ENCODE results near the gene CHPT1. TPM values are rescaled to one million over a fixed set of nuclear protein-coding genes. Genes with fewer than 3 reads are reported as not detected.

Gene CHPT1
- total and polyA plus RNA-seq, 2 of the 13 experiments (the other 11 are each of a cell fraction or from before 2014, with no cell fraction given) = 117 to 178 TPM

DNA sequence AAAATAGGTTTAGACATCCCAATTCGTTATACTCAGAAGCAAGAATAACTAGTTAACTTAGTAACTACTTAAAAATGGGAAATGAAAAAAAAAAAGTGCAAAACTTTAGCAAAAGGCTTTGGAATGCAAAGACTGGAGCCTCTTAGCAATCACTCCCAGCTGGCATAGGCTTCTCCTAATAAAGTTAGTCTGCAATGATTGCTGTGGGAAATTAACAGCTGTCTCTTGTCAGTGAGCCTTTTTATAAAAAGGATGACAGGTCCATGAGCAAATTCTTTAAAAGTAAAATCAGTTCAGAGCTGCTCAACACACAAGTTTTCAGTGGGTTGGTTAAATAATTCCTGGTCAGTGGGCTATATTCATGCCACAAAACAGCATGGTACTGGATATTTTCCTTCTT, 49.2 kb downstream of the CHPT1 start:
- H3K4me2 ChIP-seq (ENCODE audit: low read depth, low read length) = no peak overlapping the region
- WGBS (ENCODE audit: low lambda C conversion rate) = 94% methylated on average over 1 of the region's 1 CpG
- no peak for DNase-seq (ENCODE audit: low spot score)
- ChIA-PET CTCF (ENCODE audit: low intra/inter-chr PET ratio, low total read pairs) (no interaction called here), POLR2A (interaction anchor here (0.9 kb wide), 1 partner anchor 131 kb away, joined by 3 read pairs; no protein-coding TSS in a partner anchor)
- intact Hi-C loops (cut with micrococcal nuclease; ENCODE audit: unreplicated experiment) = no loop called here
- no peak overlapping the region for H3K4me3 ChIP-seq (replicated peaks in 1 of 3; ENCODE audit: insufficient read depth in 1 of 3, low read depth in 2 of 3, low read length in 3 of 3)
- TF ChIP-seq ZNF10 (CRISPR knock-in tag; IDR thresholded peaks at IDR 0.05; ENCODE audit: borderline replicate concordance, low read depth) = no peak
- no peak for TF ChIP-seq ETV5 (CRISPR knock-in tag; IDR thresholded peaks at IDR 0.05; ENCODE audit: borderline replicate concordance)
- no peak for TF ChIP-seq SRSF1 (optimal IDR thresholded peaks at IDR 0.05; ENCODE audit: low read depth, low read length)
- TF ChIP-seq ZNF550 (CRISPR knock-in tag; IDR thresholded peaks at IDR 0.05; ENCODE audit: borderline replicate concordance) = no peak
- no peak for TF ChIP-seq CENPBD1 (CRISPR knock-in tag; IDR thresholded peaks at IDR 0.05; ENCODE audit: borderline replicate concordance, low read depth)
- no peak for TF ChIP-seq ZNF816 (CRISPR knock-in tag; IDR thresholded peaks at IDR 0.05; ENCODE audit: borderline replicate concordance)
- TF ChIP-seq, protein P1, sequence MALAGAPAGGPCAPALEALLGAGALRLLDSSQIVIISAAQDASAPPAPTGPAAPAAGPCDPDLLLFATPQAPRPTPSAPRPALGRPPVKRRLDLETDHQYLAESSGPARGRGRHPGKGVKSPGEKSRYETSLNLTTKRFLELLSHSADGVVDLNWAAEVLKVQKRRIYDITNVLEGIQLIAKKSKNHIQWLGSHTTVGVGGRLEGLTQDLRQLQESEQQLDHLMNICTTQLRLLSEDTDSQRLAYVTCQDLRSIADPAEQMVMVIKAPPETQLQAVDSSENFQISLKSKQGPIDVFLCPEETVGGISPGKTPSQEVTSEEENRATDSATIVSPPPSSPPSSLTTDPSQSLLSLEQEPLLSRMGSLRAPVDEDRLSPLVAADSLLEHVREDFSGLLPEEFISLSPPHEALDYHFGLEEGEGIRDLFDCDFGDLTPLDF (CRISPR knock-in tag; IDR thresholded peaks at IDR 0.05) = no peak
- TF ChIP-seq SMARCE1 (IDR thresholded peaks at IDR 0.05; ENCODE audit: borderline replicate concordance) = no peak
- no peak for TF ChIP-seq ZNF224 (CRISPR knock-in tag; IDR thresholded peaks at IDR 0.05)
- in situ Hi-C loops (cut with HindIII; ENCODE audit: extremely low pct_ligation_motif_present, low pct_unique_long_range_greater_than_20kb) = no loop called here
- BruUV-seq (replicated peaks) = no TSS peak
- H4K20me1 ChIP-seq (ENCODE audit: insufficient read depth, low read length) = no peaks in the 10 kb centered on the region
- no peak for ATAC-seq
- no peaks in the 10 kb centered on the region for H3K9me3 ChIP-seq (ENCODE audit: low read length)
- no peak overlapping the region for H3K9ac ChIP-seq (ENCODE audit: insufficient read depth, low read depth, low read length)
- no peaks in the 10 kb centered on the region for H3K27me3 ChIP-seq (ENCODE audit: control insufficient read depth in 1 of 2, insufficient read depth in 2 of 2, low read length in 2 of 2)
- H2AFZ ChIP-seq (ENCODE audit: low read length) = no peak overlapping the region
- no peaks in the 10 kb centered on the region for H3K79me2 ChIP-seq (ENCODE audit: insufficient read depth, low read length)
- H3K27ac ChIP-seq (ENCODE audit: extremely low read length, insufficient read depth, low read length) = no peak overlapping the region
- peaks cover 5% of the 10 kb centered on the region; the same call in 1 of the 2 replicates for H3K4me1 ChIP-seq (ENCODE audit: insufficient read depth, low read length)
- peaks cover 15 to 43% of the 10 kb centered on the region in 2 experiments for H3K36me3 ChIP-seq (replicated peaks in 1 of 2; ENCODE audit: control insufficient read depth in 1 of 2, insufficient read depth in 2 of 2, low read length in 2 of 2)
- no peak for FAIRE-seq
